ENCODE results near the gene GAPDHS. TPM values are rescaled to one million over a fixed set of nuclear protein-coding genes. Genes with fewer than 3 reads are reported as not detected.
A peak's percentile ranks its signal among the peaks of the same experiment; 100 is the strongest.

The GAPDHS gene
- total RNA-seq, 1 donor from 2014 or later: not detected

GRCh38 chr19:35510626-35510964 lies 22.7 kb upstream of the GAPDHS start:
- no peak for DNase-seq (ENCODE audit: low read depth)

GRCh38 chr19:35511337-35511736 lies 21.9 kb upstream of the GAPDHS start:
- no peak for DNase-seq (ENCODE audit: low read depth)

GRCh38 chr19:35512831-35513627 lies 20.2 kb upstream of the GAPDHS start:
- no peak for DNase-seq (ENCODE audit: low read depth)

- DNase-seq (ENCODE audit: low read depth): peak; percentile 29
These were observed 19.5 kb upstream of the GAPDHS start, which contains the start of gene DMKN for GRCh38 chr19:35513628-35514281. TSS of gene DMKN (minus strand) at chr19:35513649. CDS start at chr19:35513475, 174 bp downstream.

GRCh38 chr19:35514282-35514809 lies 18.9 kb upstream of the GAPDHS start:
- no peak for DNase-seq (ENCODE audit: low read depth)

- no peak for DNase-seq (ENCODE audit: low read depth)
These were observed 16.9 kb upstream of the GAPDHS start for GRCh38 chr19:35516310-35516709.

GRCh38 chr19:35517342-35517741 lies 15.9 kb upstream of the GAPDHS start:
- DNase-seq (ENCODE audit: low read depth): no peak

GRCh38 chr19:35518313-35518712 lies 14.9 kb upstream of the GAPDHS start:
- peak; percentile 78 for DNase-seq (ENCODE audit: low read depth)

GRCh38 chr19:35519291-35519690 lies 14.0 kb upstream of the GAPDHS start:
- DNase-seq (ENCODE audit: low read depth): no peak

- no peak for DNase-seq (ENCODE audit: low read depth)
These were observed 12.0 kb upstream of the GAPDHS start for GRCh38 chr19:35521124-35521743.

- no peak for DNase-seq (ENCODE audit: low read depth)
These were observed 10.4 kb upstream of the GAPDHS start for GRCh38 chr19:35522745-35523327.

GRCh38 chr19:35524181-35524837 lies 8.9 kb upstream of the GAPDHS start:
- no peak for DNase-seq (ENCODE audit: low read depth)

- DNase-seq (ENCODE audit: low read depth): no peak
These were observed 7.4 kb upstream of the GAPDHS start for GRCh38 chr19:35525873-35526272.

GRCh38 chr19:35528218-35529038 lies 4.8 kb upstream of the GAPDHS start, which contains the start of gene SBSN:
TSS of gene SBSN (minus strand) at chr19:35528311. CDS start at chr19:35528281, 30 bp downstream.
- peak; percentile 43 for DNase-seq (ENCODE audit: low read depth)

- no peak for DNase-seq (ENCODE audit: low read depth)
These were observed 3.7 kb upstream of the GAPDHS start for GRCh38 chr19:35529241-35530218.

GRCh38 chr19:35531291-35531690 lies 2.0 kb upstream of the GAPDHS start:
- DNase-seq (ENCODE audit: low read depth): no peak

GRCh38 chr19:35533822-35534392 lies 651 bp downstream of the GAPDHS start:
- no peak for DNase-seq (ENCODE audit: low read depth)

GRCh38 chr19:35534803-35535480 lies 1.7 kb downstream of the GAPDHS start:
- no peak for DNase-seq (ENCODE audit: low read depth)
